MCF 10A (cell line): ENCODE measurements around the gene FBH1. TPM values are rescaled to one million over a fixed set of nuclear protein-coding genes. Genes with fewer than 3 reads are reported as not detected.
"Not testable (repeated sequence)": the region's sequence is repeated elsewhere in the genome, so short reads cannot be mapped to it uniquely, and the experiment has no call there.

Experiments used
- BruUV-seq: library from RNA; stranded (reverse); fragments of 400-500 nt; replicated peaks from 2 replicates; lab custom pipeline; 2021; lab: Mats Ljungman, UMichigan
- CTCF ChIA-PET: fragments of 300-600 bp; sonication (Branson Sonifier 250); formaldehyde crosslinking; extraction: SDS; loops from one replicate; lab custom pipeline; 2021; ENCODE audit warnings: antibody characterized with exemption, inconsistent platforms; lab: Yijun Ruan, JAX
- POLR2A ChIA-PET: fragments of 300-600, 350-650 bp; sonication (Branson Sonifier 250); formaldehyde crosslinking; extraction: SDS; loops from one replicate; lab custom pipeline; 2020; ENCODE audit warnings: antibody characterized with exemption, inconsistent platforms; lab: Yijun Ruan, JAX
- DNase-seq: peaks from one replicate; pipeline ENCODE4 v3.0.0-alpha.2; 2018; ENCODE audit not compliant: unreplicated experiment
- H3K27ac Mint-ChIP-seq: one replicate; pipeline ENCODE4 v1.8.0; 2022; ENCODE audit warnings: mild to moderate bottlenecking, low read depth, mixed read lengths; ENCODE audit not compliant: unreplicated experiment
- H3K27me3 Mint-ChIP-seq: one replicate; pipeline ENCODE4 v1.8.0; 2022; ENCODE audit warnings: mixed read lengths; ENCODE audit not compliant: insufficient read depth, unreplicated experiment
- H3K36me3 Mint-ChIP-seq: one replicate; pipeline ENCODE4 v1.8.0; 2022; ENCODE audit warnings: mild to moderate bottlenecking, moderate library complexity, mixed read lengths; ENCODE audit not compliant: insufficient read depth, unreplicated experiment
- H3K4me1 Mint-ChIP-seq: one replicate; pipeline ENCODE4 v1.8.0; 2022; ENCODE audit warnings: mixed read lengths; ENCODE audit not compliant: insufficient read depth, unreplicated experiment
- H3K4me3 Mint-ChIP-seq: one replicate; pipeline ENCODE4 v1.8.0; 2022; ENCODE audit warnings: mild to moderate bottlenecking, moderate library complexity, mixed read lengths; ENCODE audit not compliant: unreplicated experiment
- H3K9me3 Mint-ChIP-seq: one replicate; pipeline ENCODE4 v1.8.0; 2022; ENCODE audit warnings: mixed read lengths; ENCODE audit not compliant: unreplicated experiment
- intact Hi-C: fragments of 100-400 bp; cut with micrococcal nuclease; formaldehyde crosslinking; loops from 2 replicates; pipeline ENCODE4 v1.14.1; 2022
- total RNA-seq: library from RNA; stranded (reverse); gene quantifications from 2 replicates; pipeline ENCODE4 v1.2.3, GENCODE V29; 2022
- TF ChIP-seq, protein P1 (sequence below): fragments of 200-600 bp; IDR thresholded peaks from one replicate; pipeline ENCODE4 v1.8.0; 2022; ENCODE audit warnings: antibody characterized with exemption, mild to moderate bottlenecking; ENCODE audit not compliant: unreplicated experiment

The FBH1 gene
- total RNA-seq, 1 experiment from 2014 or later = 61.8 TPM

DNA sequence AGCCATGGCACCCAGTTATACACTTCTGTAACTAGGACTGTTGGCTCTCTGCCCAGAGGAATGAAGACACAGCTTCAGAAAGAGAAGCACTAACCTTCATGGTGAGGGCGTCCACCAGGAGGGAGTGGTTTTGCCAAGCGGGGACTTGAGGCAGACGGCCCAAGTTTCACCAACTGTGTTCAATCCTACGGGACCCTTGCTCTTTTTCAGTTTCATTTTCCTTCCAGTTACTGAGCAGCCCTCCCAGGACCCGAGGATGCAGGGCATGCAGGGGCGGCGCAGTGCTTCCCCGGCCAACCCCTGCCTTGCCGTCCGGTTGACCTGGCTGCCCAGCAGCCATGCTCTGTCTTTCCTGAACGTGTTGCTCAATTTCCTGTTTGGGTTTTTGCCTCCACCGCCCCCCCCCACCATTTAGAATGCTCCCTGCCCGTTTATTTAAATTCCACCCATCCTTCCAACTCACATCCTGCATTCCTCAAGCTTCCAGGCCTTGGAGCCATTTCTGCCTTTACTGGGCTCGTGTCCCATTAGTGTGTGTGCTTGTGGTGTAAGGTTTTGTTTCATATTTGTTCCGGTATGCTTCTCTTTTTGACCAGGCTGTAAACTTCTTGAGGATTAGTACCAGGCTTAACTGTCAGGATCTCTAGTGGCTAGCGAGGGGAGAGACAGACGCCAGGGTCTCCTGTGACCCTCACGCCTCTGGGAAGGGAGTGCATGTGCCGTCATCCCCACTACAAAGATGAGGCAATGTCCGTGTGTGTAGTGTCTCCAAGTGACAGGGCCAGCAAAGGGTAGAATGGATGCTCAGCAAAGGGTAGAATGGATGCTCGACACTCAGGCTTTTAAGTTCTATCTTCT is 55.7 kb downstream of the FBH1 start:
- Mint-ChIP-seq H3K9me3 (no peaks in the 10 kb centered on the region), H3K4me3 (peak overlapping the region; percentile 72), H3K4me1 (peaks cover 44% of the 10 kb centered on the region), H3K27me3 (no peaks in the 10 kb centered on the region), H3K36me3 (no peaks in the 10 kb centered on the region), H3K27ac (peak overlapping the region; percentile 86)
- intact Hi-C loops = no loop called here
- TF ChIP-seq, protein P1, sequence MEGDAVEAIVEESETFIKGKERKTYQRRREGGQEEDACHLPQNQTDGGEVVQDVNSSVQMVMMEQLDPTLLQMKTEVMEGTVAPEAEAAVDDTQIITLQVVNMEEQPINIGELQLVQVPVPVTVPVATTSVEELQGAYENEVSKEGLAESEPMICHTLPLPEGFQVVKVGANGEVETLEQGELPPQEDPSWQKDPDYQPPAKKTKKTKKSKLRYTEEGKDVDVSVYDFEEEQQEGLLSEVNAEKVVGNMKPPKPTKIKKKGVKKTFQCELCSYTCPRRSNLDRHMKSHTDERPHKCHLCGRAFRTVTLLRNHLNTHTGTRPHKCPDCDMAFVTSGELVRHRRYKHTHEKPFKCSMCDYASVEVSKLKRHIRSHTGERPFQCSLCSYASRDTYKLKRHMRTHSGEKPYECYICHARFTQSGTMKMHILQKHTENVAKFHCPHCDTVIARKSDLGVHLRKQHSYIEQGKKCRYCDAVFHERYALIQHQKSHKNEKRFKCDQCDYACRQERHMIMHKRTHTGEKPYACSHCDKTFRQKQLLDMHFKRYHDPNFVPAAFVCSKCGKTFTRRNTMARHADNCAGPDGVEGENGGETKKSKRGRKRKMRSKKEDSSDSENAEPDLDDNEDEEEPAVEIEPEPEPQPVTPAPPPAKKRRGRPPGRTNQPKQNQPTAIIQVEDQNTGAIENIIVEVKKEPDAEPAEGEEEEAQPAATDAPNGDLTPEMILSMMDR = no peak
- DNase-seq = peak; percentile 93
- CTCF ChIA-PET = no interaction called here
- BruUV-seq = no TSS peak
- POLR2A ChIA-PET = interaction anchor here (0.5 to 3.6 kb wide), 5 partner anchors 11 to 931 kb away, joined by 3 to 33 read pairs (median 4); partner anchors contain the start of genes ANKRD16, FBH1 and IL15RA

DNA sequence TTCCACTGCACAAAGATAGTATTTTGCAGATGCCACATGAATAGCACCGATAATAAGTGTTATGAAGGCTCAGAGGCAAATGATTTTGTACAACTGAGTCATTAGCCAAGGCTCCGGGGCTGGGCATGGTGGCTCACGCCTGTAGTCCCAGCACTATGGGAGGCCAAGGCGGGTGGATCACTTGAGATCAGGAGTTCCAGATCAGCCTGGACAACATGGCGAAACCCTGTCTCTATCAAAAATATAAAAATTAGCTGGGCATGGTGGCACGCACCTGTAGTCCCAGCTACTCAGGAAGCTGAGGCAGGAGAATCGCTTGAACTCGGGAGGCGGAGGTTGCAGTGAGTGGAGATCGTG is 56.4 kb downstream of the FBH1 start:
- BruUV-seq, H3K36me3 Mint-ChIP-seq: not testable (repeated sequence)
- POLR2A ChIA-PET = interaction anchor here (0.7 to 3.6 kb wide), 3 partner anchors 31 to 189 kb away, joined by 3 to 33 read pairs (median 31); partner anchors contain the start of genes ANKRD16, FBH1 and IL15RA

DNA sequence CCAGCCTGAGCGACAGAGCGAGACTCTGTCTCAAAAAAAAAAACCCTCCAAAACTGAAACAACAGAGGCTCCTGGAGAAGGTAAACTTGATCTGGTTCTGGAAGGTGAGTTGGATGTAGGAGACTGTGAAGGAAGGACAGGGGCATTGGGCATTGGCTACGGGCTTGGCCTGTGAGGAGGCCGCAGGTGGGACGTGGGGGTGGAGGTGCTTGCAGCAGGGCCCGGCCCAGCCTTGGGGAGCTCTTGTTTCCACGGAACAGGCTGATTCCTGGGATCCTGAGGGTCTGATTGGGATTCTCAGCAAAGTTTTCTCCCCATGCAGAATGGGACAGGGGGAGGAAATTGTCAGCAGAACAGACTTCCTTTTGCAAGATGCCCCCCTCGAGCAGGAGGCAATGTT is 56.7 kb downstream of the FBH1 start:
- ChIA-PET CTCF (interaction anchor here (0.7 to 0.8 kb wide), 2 partner anchors 30 to 32 kb away, joined by 3 read pairs; no protein-coding TSS in a partner anchor), POLR2A (no interaction called here)
- TF ChIP-seq, protein P1 = no peak
- no TSS peak for BruUV-seq
- intact Hi-C loops = no loop called here
- no peaks in the 10 kb centered on the region for H3K9me3 Mint-ChIP-seq
- H3K36me3 Mint-ChIP-seq = no peaks in the 10 kb centered on the region
- H3K27me3 Mint-ChIP-seq = no peaks in the 10 kb centered on the region
- peaks cover 52% of the 10 kb centered on the region for H3K4me1 Mint-ChIP-seq
- no peak overlapping the region for H3K4me3 Mint-ChIP-seq
- no peak overlapping the region for H3K27ac Mint-ChIP-seq
- DNase-seq = no peak

More for the DNA sequence above, 56.4 kb downstream of the FBH1 start:
- H3K9me3 Mint-ChIP-seq, H3K27me3 Mint-ChIP-seq, intact Hi-C loops, DNase-seq: not testable (repeated sequence)
- CTCF ChIA-PET = interaction anchor here (0.8 kb wide), 1 partner anchor 32 kb away, joined by 3 read pairs; no protein-coding TSS in a partner anchor
- Mint-ChIP-seq H3K4me3 (peak overlapping the region; percentile 72), H3K4me1 (peaks cover 49% of the 10 kb centered on the region), H3K27ac (peak overlapping the region; percentile 86)

DNA sequence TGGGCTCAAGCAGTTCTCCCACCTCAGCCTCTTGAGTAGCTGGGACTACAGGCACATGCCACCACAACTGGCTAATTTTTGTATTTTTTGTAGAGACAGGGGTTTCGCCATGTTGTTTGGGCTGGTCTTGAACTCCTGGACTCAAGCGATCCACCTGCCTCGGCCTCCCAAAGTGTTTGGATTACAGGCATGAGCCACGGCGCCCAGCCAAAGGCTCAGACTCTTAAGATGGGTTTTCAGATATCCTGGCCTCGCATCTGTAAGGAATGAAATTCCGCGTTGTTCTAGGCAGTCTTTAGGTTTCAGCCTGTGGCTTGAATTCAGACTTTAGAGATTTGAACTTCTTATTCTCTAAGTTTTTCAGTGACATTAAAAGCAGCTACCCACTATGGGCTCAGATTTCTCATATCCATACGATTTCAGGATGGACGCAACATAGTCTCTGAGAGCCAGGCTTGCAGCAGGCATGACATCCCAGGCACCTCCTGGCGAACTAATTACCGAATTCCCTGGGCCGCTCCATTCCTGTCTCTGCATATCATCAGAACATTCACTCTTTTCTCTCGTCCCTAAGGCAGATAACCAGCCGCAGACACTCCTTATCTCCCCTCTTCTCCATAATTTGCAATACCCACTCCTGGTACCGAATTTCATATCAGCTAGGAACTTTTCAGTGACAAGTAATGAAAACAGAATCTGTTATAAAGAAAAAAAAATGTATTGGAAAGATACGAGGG is 57.6 kb downstream of the FBH1 start:
- Mint-ChIP-seq H3K27ac (no peak overlapping the region), H3K36me3 (peaks cover 4% of the 10 kb centered on the region), H3K4me1 (peaks cover 57% of the 10 kb centered on the region), H3K4me3 (no peak overlapping the region), H3K27me3 (no peaks in the 10 kb centered on the region), H3K9me3 (no peaks in the 10 kb centered on the region)
- no peak for DNase-seq
- intact Hi-C loops = no loop called here
- no TSS peak for BruUV-seq
- ChIA-PET POLR2A (interaction anchor here (5.6 kb wide), 1 partner anchor 29 kb away, joined by 64 read pairs; the partner anchor contains the start of gene IL15RA), CTCF (interaction anchor here (0.6 to 1.6 kb wide), 5 partner anchors 16 to 140 kb away, joined by 3 to 6 read pairs (median 3); no protein-coding TSS in a partner anchor)
- TF ChIP-seq, protein P1 = no peak
